Measurements from ENCODE around the gene COL4A1.
"Not testable (repeated sequence)": the region's sequence is repeated elsewhere in the genome, so short reads cannot be mapped to it uniquely, and the experiment has no call there.

Gene COL4A1

DNA sequence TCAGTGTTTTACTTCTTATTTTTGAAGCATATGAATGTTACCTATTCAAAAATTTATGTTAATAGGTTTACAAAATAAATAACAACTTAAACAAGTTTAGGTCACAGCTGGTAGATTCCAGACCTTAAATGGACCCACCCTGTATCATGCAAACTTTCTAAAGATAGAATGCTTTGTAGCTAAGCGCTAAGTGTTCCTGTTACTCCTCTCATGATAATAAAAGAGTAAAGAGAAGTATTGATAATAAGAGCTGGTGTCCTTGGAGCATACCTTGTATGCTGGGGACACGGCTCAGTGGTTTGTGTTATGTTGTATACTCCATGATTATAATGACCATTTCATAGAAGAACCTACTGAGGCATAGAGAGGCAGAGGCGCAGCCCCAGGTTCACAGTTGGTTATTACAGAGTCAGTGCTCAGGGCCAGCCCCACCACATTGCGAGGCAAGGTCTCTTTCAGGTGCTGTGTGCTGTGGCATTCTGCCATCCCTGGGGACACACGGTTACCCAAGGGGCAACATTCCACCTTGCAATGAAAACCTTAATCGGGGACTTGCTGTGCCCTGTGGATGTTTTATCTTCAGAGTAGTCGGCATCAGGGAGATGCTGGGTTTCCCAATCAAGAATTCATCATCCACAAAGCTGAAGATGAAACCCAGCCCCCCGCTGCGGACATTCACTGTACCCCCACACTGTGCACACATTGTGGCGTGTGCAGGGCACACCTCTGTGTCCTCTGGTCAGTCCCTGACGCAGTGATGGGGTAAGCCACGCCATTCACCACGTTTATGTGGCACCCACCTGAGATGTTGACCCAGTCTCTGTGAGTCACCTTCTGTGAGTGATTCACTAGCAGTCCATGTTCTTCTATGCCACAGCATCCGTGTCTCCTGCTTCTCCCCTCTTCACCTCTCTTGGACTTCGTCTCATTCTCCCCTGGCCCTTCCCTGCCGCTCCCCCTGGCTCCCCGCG, 186.7 kb downstream of the COL4A1 start:
- no peak for DNase-seq (ENCODE audit: low read depth in 1 of 2, low spot score in 1 of 2)

DNA sequence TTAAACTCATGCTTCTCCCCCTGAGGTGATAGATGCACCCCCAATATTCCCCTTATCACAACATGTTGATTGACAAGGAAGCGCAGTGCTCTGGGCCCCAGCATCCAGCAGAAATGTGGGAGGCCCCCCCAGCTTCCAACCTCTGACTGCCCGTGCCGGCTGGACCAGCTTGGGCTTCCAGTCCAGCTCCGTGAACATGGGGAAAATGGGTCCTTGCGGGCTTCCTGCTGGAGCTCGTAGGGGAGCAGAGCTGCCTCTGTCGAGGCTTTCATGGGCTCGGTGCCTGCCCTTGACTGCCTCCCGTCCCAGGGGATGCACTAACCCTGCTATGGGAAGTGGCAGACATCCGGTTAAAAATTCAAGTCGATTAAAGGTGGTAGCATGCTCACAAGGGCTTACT, 188.9 kb downstream of the COL4A1 start:
- DNase-seq (ENCODE audit: low read depth in 1 of 2, low spot score in 1 of 2): no peak

DNA sequence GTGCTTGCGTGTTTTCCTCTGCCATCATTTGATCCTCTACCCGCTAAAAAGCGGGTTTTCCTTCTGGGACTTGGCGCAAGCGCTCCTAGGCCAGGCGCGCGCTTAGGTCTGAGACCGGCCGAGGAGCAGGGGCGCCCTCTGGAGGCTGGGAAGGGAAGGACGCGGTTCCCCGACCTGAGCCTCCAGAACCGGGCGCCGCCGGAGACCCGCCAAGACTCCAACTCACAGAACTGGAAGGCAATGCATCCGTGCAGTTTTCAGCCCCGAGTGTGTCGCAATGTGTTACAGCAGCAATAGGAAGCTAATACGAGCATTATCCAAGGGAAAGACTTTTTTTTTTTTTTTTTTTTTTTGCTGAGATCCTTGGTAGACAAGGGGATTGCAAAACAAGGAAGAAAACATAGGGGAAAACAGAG, 190.9 kb downstream of the COL4A1 start:
- no peak for DNase-seq (ENCODE audit: low read depth in 1 of 2, low spot score in 1 of 2)

DNA sequence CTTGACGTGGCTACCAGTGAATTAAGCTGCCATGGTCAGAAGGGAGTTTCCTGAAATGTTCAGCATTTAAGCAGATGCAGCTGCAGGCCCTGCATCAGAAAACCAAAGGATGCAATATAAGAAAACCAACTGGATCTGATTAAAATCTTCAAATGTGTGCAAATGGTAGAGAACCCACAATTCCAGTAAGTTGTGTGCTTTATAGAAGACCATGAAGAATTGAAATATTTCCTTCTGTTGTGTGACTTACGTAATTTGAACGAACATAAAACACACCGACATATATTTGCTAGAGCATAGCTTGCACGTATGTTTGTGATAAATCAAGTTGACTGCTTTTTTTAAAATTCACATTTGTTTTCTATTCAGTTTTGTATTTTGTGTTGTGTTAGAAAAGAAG, 191.4 kb downstream of the COL4A1 start:
- DNase-seq (ENCODE audit: low read depth in 1 of 2, low spot score in 1 of 2): no peak

DNA sequence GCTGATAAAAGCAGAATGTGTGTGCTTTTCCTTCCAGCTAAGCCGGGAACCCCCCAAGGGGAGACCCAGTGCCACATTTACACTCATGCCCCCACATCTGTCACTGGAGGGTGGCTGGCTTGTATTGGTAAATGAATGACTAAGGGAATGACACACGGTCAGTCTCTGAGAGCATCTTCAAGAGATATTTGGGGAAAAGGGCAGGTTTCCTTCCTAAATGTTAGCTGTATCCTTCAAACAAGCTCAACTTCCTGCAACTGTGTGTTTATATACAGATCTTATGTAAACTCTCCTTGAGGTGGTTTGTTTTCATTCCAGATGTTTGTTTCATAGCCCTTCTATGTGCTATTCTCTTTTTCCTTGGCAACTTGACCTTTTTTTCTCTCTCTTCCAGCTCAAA, 192.6 kb downstream of the COL4A1 start:
- no peak for DNase-seq (ENCODE audit: low read depth in 1 of 2, low spot score in 1 of 2)

DNA sequence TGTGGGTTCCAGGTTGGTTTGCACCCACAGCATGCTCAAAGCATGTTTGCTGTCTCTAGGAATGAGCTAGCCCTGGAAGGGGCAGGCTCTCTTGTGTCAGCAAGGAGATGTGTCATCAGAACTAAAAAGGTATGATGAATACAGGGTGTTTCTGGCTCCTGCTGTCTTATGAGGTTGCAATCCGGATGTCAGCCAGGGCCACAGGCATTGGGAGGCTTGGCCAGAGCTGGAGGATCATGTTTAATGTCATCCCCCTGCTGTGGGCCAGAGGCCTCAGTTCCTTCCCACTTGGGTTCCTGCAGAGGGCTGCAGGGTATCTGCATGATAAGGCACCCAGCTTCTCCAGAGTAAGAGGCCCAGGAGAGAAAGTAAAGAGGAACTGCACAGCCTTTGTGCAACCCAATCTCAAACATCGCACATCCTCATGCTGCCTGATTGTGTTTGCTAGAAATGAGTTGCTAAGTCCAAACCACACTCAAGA, 193.6 kb downstream of the COL4A1 start:
- DNase-seq (ENCODE audit: low read depth in 1 of 2, low spot score in 1 of 2): no peak

DNA sequence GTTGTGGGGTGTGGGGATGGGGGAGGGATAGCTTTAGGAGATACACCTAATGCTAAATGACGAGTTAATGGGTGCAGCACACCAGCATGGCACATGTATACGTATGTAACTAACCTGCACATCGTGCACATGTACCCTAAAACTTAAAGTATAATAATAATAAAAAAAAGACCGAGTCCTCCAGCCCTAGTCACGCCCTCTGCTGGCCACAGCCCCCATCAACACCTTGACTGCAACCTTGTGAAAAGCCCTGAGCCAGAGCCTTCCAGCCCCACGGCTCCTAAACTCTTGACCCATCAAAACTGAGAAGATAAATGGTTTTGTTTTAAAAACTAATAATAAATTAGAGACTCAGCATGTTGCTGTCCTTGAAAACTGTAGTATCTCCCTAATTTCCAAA, 194.6 kb downstream of the COL4A1 start:
- DNase-seq (ENCODE audit: low read depth in 1 of 2, low spot score in 1 of 2): not testable (repeated sequence)

DNA sequence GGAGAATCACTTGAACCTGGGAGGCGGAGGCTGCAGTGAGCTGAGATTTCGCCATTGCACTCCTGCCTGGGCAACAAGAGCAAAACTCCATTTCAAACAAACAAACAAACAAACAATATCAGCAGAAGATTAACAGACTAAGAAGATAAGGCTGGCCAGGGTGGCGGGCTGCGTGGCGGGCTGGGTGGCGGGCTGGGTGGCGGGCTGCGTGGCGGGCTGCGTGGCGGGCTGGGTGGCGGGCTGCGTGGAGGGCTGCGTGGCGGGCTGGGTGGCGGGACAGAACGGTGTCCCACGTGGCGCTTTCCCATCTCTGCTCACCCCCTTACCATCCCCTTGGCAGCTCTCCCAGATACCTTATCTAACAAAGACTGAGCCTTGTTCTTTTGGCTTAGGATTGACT, 196.2 kb downstream of the COL4A1 start:
- DNase-seq (ENCODE audit: low read depth in 1 of 2, low spot score in 1 of 2): no peak

DNA sequence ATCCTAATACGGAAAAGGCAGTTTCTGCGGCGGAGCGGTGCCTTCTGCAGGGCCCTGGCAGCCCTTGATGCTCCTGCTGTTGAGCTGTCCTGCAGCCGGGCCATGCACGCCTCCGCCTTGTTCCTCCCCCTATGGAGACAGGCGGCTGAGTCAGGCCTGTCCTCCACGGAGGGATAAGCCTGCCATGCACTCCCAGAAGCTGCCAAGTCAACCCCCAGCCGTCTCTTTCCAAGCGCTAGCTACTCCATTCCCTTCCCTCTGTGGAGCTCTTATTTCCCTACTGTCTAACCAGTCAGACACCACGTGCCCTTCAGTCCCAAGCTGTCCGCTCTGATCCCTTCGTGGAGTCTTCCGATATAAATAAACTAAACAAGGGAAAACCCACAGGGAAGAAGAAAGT, 197.0 kb downstream of the COL4A1 start:
- DNase-seq (ENCODE audit: low read depth in 1 of 2, low spot score in 1 of 2): no peak

DNA sequence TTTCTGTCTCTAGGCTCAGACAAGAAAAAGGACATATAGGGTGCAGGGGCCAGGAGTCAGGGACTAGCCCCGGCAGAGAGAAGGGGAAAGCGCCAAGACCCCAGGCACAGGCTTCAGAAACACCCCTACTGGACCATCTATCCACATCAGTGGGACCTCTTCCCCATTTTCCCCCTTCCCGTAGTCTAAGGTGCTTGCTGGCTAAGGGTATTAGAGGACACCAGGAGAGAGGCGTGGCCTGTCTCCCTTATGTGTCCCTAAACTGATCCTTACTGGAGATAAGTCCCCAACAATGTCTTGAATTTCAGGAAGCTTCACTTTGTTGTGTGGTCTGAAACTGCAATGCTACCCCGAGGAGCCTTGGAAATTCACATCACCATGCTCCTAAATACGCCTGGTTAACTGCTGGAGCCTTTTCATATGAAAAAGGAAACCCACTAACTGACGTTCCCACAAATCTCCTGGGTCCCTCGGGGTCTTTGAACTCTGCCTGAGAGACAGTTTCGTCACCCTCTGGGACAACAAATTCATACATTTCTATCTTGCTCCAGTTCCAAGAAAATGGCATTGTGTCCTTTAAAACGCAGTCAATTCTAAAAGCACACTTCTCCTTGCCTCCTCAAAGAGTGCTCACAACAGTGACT, 197.7 kb downstream of the COL4A1 start:
- DNase-seq (ENCODE audit: low read depth in 1 of 2, low spot score in 1 of 2): no peak

DNA sequence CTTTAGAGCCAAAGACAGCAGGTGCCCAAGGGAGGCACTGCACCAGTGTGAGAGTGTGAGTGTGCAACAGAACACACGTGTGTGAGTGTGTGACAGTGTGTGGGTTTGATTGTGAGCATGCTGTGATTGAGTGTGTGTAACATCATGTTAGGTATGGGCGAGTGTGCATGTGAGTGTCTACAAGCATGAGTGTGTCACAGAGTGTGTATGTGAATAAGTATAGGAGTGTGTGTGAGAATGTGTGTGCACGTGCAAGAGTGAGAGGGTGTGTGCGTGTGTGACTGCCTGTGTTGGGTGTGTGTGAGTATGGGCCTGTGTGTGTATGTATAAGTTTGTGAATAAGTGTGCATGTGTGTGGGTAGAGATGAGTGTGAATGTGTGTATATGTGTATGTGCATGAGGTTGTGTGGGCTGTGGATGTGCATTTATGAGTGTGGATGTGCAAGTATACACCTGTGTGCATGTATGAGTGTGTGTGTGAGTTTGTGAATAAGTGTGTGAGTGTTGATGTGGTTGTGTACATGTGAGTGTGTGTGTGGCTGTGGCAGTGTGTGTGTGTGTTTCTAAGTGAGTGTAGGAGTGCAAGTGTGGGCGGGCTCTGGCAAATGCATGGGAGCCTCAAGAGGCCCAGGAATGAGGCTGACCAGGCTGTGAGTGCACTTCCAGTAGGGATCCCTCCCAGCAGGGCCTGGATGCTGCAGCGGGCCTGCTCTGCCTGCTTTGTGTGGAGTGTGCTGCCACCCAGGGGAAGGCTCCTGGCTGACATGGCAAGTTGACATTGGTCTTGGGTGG, 198.4 kb downstream of the COL4A1 start:
- no peak for DNase-seq (ENCODE audit: low read depth in 1 of 2, low spot score in 1 of 2)

DNA sequence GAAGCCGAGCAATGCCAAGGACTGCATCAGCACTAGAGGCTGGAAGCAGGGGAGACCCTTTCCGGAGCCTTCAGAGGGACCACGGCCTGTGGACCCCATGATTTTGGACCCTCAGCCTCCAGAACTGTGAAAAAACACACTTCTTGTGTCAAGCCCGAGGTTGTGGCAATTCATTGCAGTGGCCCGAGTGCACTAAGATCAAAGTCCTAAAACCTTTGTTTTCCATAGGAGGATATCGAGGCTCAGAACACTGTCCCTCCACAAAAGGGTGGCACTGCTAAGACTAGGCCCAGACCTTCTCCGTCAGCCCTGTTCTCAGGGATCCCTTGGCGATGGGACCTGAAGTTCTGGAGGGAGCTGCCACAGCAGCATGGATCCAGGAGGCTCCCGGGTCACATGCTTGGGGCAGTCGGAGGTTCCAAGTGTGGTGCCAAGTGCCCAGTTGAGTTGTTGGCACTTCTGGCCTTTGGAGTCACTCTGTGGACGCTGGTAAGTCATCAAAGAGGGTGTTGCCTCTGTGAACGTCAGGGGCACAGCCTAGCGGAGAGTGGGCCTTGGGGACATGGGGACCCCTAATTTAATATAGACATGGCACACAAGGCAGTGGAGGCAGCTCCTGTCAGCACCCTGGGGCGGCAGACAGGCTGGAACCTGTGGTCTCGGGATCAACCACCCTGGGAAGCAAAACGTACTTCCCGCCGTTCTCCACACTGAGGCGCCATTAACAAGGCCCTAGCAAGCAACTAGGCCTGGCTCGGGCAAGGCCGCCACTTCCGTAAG, 199.2 kb downstream of the COL4A1 start:
- no peak for DNase-seq (ENCODE audit: low read depth in 1 of 2, low spot score in 1 of 2)

DNA sequence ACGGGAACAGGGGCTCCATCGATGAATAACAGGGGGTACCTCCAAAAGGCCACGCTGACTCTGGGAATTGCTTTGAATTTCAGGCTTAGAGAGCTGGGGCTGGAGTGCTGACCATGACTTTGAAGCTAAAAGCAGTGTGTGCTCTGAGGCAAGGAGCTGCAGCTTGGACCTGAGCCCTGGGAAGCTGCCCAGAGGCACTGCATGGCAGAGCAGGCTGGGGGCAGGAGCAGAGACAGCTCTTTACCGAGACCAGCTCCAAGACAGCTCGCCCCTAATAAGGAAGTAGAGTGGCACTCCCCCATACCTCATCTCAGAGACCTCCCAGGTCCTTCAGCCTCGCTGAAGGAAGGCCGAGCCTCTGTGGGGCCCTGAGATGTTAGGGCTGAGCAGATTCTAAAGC, 200.2 kb downstream of the COL4A1 start:
- no peak for DNase-seq (ENCODE audit: low read depth in 1 of 2, low spot score in 1 of 2)

DNA sequence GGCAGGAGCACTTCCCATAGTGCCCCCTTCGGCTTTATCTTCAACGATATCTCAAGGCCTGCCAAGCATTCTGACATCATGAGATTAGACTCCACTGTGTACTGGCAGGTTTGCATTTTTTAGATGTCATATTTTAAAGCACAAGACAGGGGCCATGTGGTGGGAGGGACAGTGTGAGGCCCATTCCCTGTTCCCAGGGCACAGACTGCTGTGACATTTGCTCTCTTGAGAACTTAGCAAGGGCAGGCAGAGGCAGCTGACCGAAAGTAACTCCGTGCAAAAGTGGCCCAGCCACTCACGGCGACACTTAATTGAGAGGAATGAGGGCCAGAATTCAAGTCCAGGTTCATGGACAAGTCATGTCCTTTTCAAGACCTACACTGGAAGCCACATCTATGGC, 201.8 kb downstream of the COL4A1 start:
- DNase-seq (ENCODE audit: low read depth in 1 of 2, low spot score in 1 of 2): no peak

DNA sequence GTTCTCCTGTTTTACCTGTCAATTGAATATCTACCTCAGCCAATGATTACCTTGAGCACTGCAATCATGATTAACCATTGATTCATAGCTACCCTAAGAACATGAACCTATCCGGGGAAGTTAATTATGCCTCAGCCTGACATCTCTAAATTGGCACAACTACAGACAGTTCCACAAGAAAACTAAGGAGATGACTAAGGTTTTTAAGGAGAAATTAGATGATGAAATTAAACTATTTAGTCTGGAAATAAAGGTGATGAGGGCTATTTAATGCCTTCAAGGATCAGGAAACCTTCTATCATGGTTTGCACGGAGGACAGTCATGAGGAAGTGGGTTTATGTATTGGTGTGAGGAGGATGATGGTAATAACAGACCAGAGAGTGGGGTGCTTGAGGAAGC, 203.4 kb downstream of the COL4A1 start:
- DNase-seq (ENCODE audit: low read depth in 1 of 2, low spot score in 1 of 2): no peak

DNA sequence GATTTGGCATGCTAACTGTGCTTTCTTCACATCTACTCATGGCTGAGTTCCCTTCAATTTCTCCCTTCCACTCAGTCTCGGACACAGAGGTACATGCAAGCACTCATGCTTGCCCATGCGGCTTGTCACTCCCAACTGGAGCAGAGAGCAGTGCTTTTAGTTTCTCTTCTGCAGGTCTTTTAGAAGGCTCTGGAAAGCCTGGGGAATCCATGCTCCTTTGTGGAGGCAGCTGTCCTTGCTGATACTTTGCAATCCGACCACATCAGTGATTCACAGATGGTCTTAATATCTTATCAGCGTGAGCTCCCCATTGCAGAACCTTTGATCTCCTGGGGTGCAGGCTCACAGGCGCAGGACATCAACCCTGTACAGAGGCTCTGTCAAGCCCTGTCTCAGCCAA, 203.9 kb downstream of the COL4A1 start:
- no peak for DNase-seq (ENCODE audit: low read depth in 1 of 2, low spot score in 1 of 2)

DNA sequence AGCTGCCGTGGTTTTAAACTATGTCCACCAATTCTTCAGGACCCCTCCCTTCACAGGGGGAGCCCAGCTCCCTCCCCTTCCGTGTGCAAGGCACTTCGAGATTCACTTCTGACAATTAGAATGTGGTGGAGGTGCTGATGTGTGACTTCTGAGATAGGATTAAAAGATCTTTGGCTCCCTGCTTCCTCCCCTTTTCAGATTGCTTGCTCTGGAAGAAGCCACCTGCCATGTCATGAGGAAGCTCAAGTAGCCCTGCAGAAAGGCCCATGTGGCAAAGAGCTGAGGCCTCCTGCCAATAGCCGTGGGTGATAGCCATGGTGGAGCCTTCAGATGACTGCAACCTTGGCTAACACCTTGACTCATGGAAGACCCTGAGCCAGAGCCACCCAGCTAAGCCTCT, 204.9 kb downstream of the COL4A1 start:
- no peak for DNase-seq (ENCODE audit: low read depth in 1 of 2, low spot score in 1 of 2)

DNA sequence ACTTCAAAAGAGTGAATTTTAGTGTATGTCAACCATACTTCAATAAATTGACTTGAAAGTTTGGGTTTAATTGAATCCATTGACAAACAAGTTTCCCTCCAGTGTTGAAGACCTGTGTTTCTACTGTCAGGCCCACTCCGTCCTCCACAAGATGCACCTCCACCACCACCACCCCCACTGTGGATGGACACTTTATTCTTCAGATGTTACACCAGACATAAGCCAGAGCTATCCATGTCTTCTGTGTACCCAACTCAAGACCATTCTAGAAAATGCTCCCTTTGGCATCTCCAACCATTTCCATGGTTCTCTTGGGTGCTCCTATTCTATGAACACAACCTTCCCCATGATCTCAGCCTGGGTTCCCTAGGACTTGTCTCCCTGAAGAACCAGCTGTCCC, 207.0 kb downstream of the COL4A1 start:
- no peak for DNase-seq (ENCODE audit: low read depth in 1 of 2, low spot score in 1 of 2)

Data from activated T-helper 1 cell treated with anti-CD3 and anti-CD28 coated beads, Interleukin-2, amount 50 U/mL, for 16 hours (primary cell).